Measurements from ENCODE around the gene OBSL1. TPM values are rescaled to one million over a fixed set of nuclear protein-coding genes. Genes with fewer than 3 reads are reported as not detected.

OBSL1 gene
- total and polyA plus RNA-seq, 7 donors, result 10.3 to 134 (median 38.7) TPM

DNA sequence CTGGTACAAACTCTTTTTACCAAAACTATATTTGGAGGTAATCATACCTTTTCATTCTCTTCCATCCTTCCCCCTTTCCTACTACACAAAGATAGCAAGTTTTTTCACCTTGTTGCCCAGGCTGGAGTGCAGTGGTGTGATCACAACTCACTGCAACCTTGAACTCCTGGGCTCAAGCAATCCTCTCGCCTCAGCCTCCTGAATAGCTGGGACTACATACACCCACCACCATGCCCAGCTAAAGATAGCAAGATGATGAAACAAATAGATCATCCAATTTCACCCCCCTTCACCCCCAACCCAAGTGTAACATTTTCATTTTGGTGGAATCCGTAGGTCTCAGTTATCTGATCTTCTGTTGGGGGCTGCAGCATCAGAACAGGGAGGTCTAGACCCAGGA is 21.8 kb upstream of the OBSL1 start:
- DNase-seq (no peak), ATAC-seq (no peak)
- Histone ChIP-seq H3K36me3 (ENCODE audit: insufficient read depth in 1 of 2, low read depth in 1 of 2) (no peaks in the 10 kb centered on the region), H3K4me1 (no peaks in the 10 kb centered on the region), H3K9me3 (no peaks in the 10 kb centered on the region), H3K27ac (no peak overlapping the region), H3K4me3 (no peak overlapping the region), H3K27me3 (ENCODE audit: insufficient read depth in 3 of 3, low read length in 2 of 3) (no peaks in the 10 kb centered on the region)
- intact Hi-C loops (cut with DNase I), result no loop called here
- TF ChIP-seq, protein P1, sequence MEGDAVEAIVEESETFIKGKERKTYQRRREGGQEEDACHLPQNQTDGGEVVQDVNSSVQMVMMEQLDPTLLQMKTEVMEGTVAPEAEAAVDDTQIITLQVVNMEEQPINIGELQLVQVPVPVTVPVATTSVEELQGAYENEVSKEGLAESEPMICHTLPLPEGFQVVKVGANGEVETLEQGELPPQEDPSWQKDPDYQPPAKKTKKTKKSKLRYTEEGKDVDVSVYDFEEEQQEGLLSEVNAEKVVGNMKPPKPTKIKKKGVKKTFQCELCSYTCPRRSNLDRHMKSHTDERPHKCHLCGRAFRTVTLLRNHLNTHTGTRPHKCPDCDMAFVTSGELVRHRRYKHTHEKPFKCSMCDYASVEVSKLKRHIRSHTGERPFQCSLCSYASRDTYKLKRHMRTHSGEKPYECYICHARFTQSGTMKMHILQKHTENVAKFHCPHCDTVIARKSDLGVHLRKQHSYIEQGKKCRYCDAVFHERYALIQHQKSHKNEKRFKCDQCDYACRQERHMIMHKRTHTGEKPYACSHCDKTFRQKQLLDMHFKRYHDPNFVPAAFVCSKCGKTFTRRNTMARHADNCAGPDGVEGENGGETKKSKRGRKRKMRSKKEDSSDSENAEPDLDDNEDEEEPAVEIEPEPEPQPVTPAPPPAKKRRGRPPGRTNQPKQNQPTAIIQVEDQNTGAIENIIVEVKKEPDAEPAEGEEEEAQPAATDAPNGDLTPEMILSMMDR (IDR thresholded peaks at IDR 0.05), result no peak
- 79 to 85% (median 81%) methylated on average over 2 of the region's 2 CpGs for WGBS, 3 donors

DNA sequence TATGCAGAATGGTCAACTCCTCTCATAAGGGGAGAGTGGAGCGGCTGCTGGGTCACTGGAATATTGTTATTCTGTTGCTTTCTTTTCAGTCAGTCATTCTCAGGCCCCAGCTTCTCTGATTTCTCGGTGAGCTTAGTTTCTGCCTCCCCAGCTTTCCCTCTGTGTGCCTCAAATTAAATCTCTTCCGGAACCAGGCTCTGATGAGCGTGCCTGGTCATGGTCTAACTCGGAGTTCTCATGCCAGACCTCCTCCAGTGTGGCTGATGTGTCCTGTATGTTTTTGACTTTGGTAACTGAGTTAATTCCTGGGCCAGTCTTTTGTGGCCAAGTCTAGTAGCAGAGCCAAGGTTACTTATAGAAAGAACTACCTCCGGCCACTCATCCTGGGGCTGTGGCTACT is 21.4 kb upstream of the OBSL1 start:
- Histone ChIP-seq H3K27ac (no peak overlapping the region), H3K4me1 (no peaks in the 10 kb centered on the region), H3K9me3 (no peaks in the 10 kb centered on the region), H3K4me3 (no peak overlapping the region), H3K27me3 (ENCODE audit: insufficient read depth in 3 of 3, low read length in 2 of 3) (no peaks in the 10 kb centered on the region), H3K36me3 (ENCODE audit: insufficient read depth in 1 of 2, low read depth in 1 of 2) (no peaks in the 10 kb centered on the region)
- 41 to 63% (median 52%) methylated on average over 6 of the region's 6 CpGs for WGBS, 3 donors
- ATAC-seq (no peak), DNase-seq (no peak)
- intact Hi-C loops (cut with DNase I), result no loop called here
- TF ChIP-seq, protein P1 (IDR thresholded peaks at IDR 0.05), result no peak

DNA sequence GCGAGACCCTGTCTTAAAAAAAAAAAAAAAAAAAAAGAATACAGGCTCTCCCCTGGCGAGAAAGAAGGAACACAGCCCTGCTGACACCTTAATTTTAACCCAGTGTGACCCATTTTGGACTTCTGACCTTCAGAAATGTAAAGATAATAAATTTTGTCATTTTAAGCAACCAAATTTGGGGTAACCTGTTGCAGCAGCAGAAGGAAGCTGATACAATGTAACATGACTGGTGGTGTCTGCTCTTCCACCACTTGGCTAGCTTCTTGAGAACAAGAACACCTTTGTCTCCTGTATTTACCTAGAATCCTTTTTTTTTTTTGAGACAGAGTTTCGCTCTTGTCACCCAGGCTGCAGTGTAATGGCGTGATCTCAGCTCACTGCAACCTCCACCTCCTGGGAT is 19.8 kb upstream of the OBSL1 start:
- Histone ChIP-seq H3K4me3 (no peak overlapping the region), H3K36me3 (ENCODE audit: insufficient read depth in 1 of 2, low read depth in 1 of 2) (no peaks in the 10 kb centered on the region), H3K9me3 (no peaks in the 10 kb centered on the region), H3K27me3 (ENCODE audit: insufficient read depth in 3 of 3, low read length in 2 of 3) (no peaks in the 10 kb centered on the region), H3K4me1 (no peaks in the 10 kb centered on the region), H3K27ac (no peak overlapping the region)
- TF ChIP-seq, protein P1 (IDR thresholded peaks at IDR 0.05), result no peak
- 69 to 89% (median 75%) methylated on average over 4 of the region's 4 CpGs for WGBS, 3 donors
- intact Hi-C loops (cut with DNase I), result no loop called here
- ATAC-seq (no peak), DNase-seq (no peak)

DNA sequence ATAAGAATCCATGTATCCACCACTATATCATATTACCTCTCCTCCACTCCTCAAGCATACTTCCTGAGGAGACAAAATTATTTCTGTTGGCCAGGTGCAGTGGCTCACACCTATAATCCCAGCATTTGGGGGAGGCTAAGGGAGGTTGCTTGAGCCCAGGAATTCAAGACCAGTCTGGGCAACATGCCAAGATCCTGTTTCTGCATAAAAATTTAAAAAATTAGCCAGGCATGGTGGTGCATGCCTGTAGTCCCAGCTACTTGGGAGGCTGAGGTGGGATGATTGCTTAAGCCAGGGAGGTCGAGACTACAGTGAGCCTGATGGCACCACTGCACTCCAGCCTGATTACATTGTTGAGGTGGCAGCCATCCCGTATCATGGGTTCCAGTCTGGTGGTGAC is 10.0 kb upstream of the OBSL1 start:
- ATAC-seq (no peak), DNase-seq (no peak)
- 70 to 76% (median 71%) methylated on average over 2 of the region's 2 CpGs for WGBS, 3 donors

More for the DNA sequence above, 10.0 kb upstream of the OBSL1 start:
- Histone ChIP-seq H3K4me1 (no peaks in the 10 kb centered on the region), H3K9me3 (no peaks in the 10 kb centered on the region), H3K27ac (no peak overlapping the region), H3K36me3 (ENCODE audit: insufficient read depth in 1 of 2, low read depth in 1 of 2) (no peaks in the 10 kb centered on the region), H3K4me3 (no peak overlapping the region), H3K27me3 (ENCODE audit: insufficient read depth in 3 of 3, low read length in 2 of 3) (no peaks in the 10 kb centered on the region)
- TF ChIP-seq, protein P1 (IDR thresholded peaks at IDR 0.05), result no peak
- intact Hi-C loops (cut with DNase I), result no loop called here

All from psoas muscle (tissue), 8 donors.